SU-DHL-6 (cell line): ENCODE results near the gene OLIG2.

ENCODE experiments used
- H2AFZ ChIP-seq: fragments of 200-600 bp; sonication (generic); 2 replicates; pipeline ENCODE4 v1.6.1; 2014; ENCODE audit warnings: low read depth, mild to moderate bottlenecking, moderate library complexity, mixed read lengths, antibody characterized with exemption, low read length; ENCODE audit not compliant: severe bottlenecking
- H3F3A ChIP-seq: fragments of 200-600 bp; shearing (Covaris generic); 2 replicates; pipeline ENCODE4 v1.6.0; 2016; ENCODE audit warnings: antibody characterized with exemption, mild to moderate bottlenecking; ENCODE audit not compliant: insufficient read depth
- H3K27ac ChIP-seq: fragments of 200-600 bp; sonication (generic); 2 replicates; pipeline ENCODE4 v1.5.1; 2016; ENCODE audit warnings: low read depth, mild to moderate bottlenecking, low read length, moderate library complexity, mixed read lengths
- H3K27me3 ChIP-seq: fragments of 200-600 bp; sonication (generic), shearing (Covaris generic); 2 replicates; pipeline ENCODE4 v1.6.0; 2014; ENCODE audit warnings: mild to moderate bottlenecking, low read length
- H3K36me3 ChIP-seq: fragments of 200-600 bp; sonication (generic); 2 replicates; pipeline ENCODE4 v1.6.1; 2014; ENCODE audit warnings: mild to moderate bottlenecking, low read length, mixed read lengths
- H3K4me2 ChIP-seq: fragments of 300-600, 200-600 bp; shearing (Covaris generic), sonication (generic); 2 replicates; pipeline ENCODE4 v1.6.0; 2014; ENCODE audit warnings: low read length, low read depth, mild to moderate bottlenecking; ENCODE audit not compliant: poor library complexity, severe bottlenecking
- H3K4me3 ChIP-seq: fragments of 200-600 bp; sonication (generic); 2 replicates; pipeline ENCODE4 v1.5.1; 2014; ENCODE audit warnings: antibody characterized with exemption, low read length, mild to moderate bottlenecking, mixed read lengths; ENCODE audit not compliant: insufficient read depth, poor library complexity, severe bottlenecking
- H3K79me2 ChIP-seq: fragments of 200-600 bp; sonication (generic); 2 replicates; pipeline ENCODE4 v1.6.1; 2014; ENCODE audit warnings: mild to moderate bottlenecking, low read length, moderate library complexity; ENCODE audit not compliant: insufficient read depth
- H3K9ac ChIP-seq: fragments of 200-600 bp; sonication (generic); 2 replicates; pipeline ENCODE4 v1.7.0; 2014; ENCODE audit warnings: mild to moderate bottlenecking, low read length
- H3K9me2 ChIP-seq: fragments of 200-600 bp; sonication (generic); replicated peaks from 2 replicates; pipeline ENCODE4 v1.6.1; 2014; ENCODE audit warnings: low read length; ENCODE audit not compliant: insufficient read depth
- H3K9me3 ChIP-seq: fragments of 200-600 bp; sonication (generic); 2 replicates; pipeline ENCODE4 v1.6.1; 2014; ENCODE audit warnings: low read length, mixed read lengths; ENCODE audit not compliant: insufficient read depth
- H4K20me1 ChIP-seq: fragments of 200-600 bp; sonication (generic); 2 replicates; pipeline ENCODE4 v1.6.1; 2014; ENCODE audit warnings: low read depth, mild to moderate bottlenecking, antibody characterized with exemption, low read length, moderate library complexity, mixed read lengths
- EZH2phosphoT487 ChIP-seq: fragments of 200-600 bp; sonication (generic), shearing (Covaris generic); conservative IDR thresholded peaks from 2 replicates; pipeline ENCODE4 v1.6.1; 2018; ENCODE audit warnings: mild to moderate bottlenecking, antibody characterized with exemption, low read length, moderate library complexity, mixed read lengths
- TF ChIP-seq, protein P1 (sequence below): fragments of 200-600 bp; sonication (generic); IDR thresholded peaks from one replicate; pipeline ENCODE4 v1.5.1; 2017; ENCODE audit warnings: antibody characterized with exemption, mild to moderate bottlenecking, low read length, moderate library complexity; ENCODE audit not compliant: insufficient read depth, poor library complexity, severe bottlenecking

Gene OLIG2

DNA sequence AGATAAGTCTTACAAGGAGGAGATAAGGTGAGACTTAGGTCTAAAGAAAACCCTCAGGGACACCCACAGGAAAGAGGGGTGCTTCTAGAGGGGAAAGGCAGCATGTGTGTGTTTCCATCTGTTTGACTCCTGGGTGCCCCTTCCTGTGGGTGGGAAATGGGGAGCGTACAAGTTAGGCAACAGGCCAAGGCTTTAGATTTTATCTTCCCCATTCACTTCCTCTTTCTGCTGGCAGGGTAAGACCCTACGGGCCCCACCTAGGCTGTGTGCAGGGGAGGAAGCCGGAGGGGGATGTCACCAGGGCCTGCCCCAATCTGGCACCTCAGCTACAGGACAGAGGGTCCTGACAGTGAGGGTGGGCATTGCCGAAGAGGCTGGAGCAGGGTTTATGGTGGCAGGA is 41.7 kb downstream of the OLIG2 start:
- no peak overlapping the region for H3K27ac ChIP-seq
- H3K9me3 ChIP-seq = no peaks in the 10 kb centered on the region
- TF ChIP-seq EZH2phosphoT487 = no peak
- TF ChIP-seq, protein P1, sequence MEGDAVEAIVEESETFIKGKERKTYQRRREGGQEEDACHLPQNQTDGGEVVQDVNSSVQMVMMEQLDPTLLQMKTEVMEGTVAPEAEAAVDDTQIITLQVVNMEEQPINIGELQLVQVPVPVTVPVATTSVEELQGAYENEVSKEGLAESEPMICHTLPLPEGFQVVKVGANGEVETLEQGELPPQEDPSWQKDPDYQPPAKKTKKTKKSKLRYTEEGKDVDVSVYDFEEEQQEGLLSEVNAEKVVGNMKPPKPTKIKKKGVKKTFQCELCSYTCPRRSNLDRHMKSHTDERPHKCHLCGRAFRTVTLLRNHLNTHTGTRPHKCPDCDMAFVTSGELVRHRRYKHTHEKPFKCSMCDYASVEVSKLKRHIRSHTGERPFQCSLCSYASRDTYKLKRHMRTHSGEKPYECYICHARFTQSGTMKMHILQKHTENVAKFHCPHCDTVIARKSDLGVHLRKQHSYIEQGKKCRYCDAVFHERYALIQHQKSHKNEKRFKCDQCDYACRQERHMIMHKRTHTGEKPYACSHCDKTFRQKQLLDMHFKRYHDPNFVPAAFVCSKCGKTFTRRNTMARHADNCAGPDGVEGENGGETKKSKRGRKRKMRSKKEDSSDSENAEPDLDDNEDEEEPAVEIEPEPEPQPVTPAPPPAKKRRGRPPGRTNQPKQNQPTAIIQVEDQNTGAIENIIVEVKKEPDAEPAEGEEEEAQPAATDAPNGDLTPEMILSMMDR = no peak
- H3K27me3 ChIP-seq = no peaks in the 10 kb centered on the region
- no peaks in the 10 kb centered on the region for H4K20me1 ChIP-seq
- H3F3A ChIP-seq = no peaks in the 10 kb centered on the region
- no peaks in the 10 kb centered on the region for H3K79me2 ChIP-seq
- H2AFZ ChIP-seq = no peak overlapping the region
- no peak overlapping the region for H3K4me3 ChIP-seq
- H3K36me3 ChIP-seq = no peaks in the 10 kb centered on the region
- H3K9ac ChIP-seq = no peak overlapping the region
- H3K9me2 ChIP-seq = no peaks in the 10 kb centered on the region
- H3K4me2 ChIP-seq = no peak overlapping the region

DNA sequence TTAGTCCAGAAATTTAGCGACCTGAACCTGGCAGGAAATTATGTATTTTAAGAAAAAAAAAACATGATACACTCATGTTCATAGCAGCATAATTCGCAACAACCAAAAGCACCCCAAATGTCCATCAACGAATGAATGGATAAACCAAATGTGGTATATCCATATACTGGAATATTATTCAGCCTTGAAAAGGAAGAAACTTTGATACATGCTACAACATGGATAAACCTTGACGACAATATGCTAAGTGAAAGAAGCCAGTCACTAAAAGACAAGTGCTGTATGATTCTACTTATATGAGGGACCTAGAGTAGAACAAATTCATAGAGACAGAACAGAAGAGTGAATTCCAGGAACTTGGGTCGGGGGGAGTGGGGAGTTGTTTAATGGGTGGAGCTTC is 43.5 kb downstream of the OLIG2 start:
- Histone ChIP-seq H3K9me3 (no peaks in the 10 kb centered on the region), H3K4me2 (no peak overlapping the region), H3F3A (no peaks in the 10 kb centered on the region), H3K79me2 (no peaks in the 10 kb centered on the region), H3K4me3 (no peak overlapping the region), H2AFZ (no peak overlapping the region), H3K27ac (no peak overlapping the region), H3K36me3 (no peaks in the 10 kb centered on the region), H4K20me1 (no peaks in the 10 kb centered on the region), H3K9me2 (no peaks in the 10 kb centered on the region), H3K27me3 (no peaks in the 10 kb centered on the region), H3K9ac (no peak overlapping the region)
- TF ChIP-seq, protein P1 = no peak
- TF ChIP-seq EZH2phosphoT487 = no peak

DNA sequence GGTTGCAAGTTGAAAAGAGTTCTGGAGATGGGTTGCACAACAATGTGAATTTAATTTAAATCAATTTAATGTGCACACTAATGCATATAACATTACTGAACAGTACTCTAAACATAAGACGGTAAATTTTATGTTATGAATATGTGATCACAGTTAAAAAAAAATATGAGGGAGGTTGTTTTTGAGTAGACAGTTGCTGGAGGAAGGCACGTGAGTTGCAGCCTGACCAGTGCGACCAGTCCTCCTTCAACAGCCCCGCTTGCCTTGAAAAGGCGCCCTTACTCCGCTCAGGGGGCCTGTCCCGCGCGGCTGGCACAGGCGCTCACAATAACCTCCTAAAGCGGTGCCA is 43.9 kb downstream of the OLIG2 start:
- no peaks in the 10 kb centered on the region for H3K27me3 ChIP-seq
- no peak overlapping the region for H3K27ac ChIP-seq
- no peak overlapping the region for H3K4me2 ChIP-seq
- no peaks in the 10 kb centered on the region for H4K20me1 ChIP-seq
- H2AFZ ChIP-seq = no peak overlapping the region
- no peaks in the 10 kb centered on the region for H3K36me3 ChIP-seq
- no peaks in the 10 kb centered on the region for H3K79me2 ChIP-seq
- H3K9ac ChIP-seq = no peak overlapping the region
- H3K4me3 ChIP-seq = no peak overlapping the region
- H3K9me2 ChIP-seq = no peaks in the 10 kb centered on the region
- H3K9me3 ChIP-seq = no peaks in the 10 kb centered on the region
- H3F3A ChIP-seq = no peaks in the 10 kb centered on the region
- TF ChIP-seq EZH2phosphoT487 = no peak
- TF ChIP-seq, protein P1 = no peak
